Glutamatergic neuron (in vitro differentiated cells): Measurements from ENCODE around the gene TNS3. TPM values are rescaled to one million over a fixed set of nuclear protein-coding genes. Genes with fewer than 3 reads are reported as not detected.

Experiments
- DNase-seq: peaks from one replicate; pipeline ENCODE4 v3.0.0; 2022
- H3K27ac Mint-ChIP-seq: one replicate; pipeline ENCODE4 v1.8.0; 2020; ENCODE audit warnings: mild to moderate bottlenecking, mixed read lengths, inconsistent platforms; ENCODE audit not compliant: unreplicated experiment
- H3K27me3 Mint-ChIP-seq: one replicate; pipeline ENCODE4 v1.8.0; 2020; ENCODE audit warnings: mild to moderate bottlenecking, moderate library complexity, mixed read lengths, inconsistent platforms; ENCODE audit not compliant: unreplicated experiment
- H3K36me3 Mint-ChIP-seq: one replicate; pipeline ENCODE4 v1.8.0; 2020; ENCODE audit warnings: mild to moderate bottlenecking, mixed read lengths, inconsistent platforms; ENCODE audit not compliant: unreplicated experiment
- H3K4me1 Mint-ChIP-seq: one replicate; pipeline ENCODE4 v1.8.0; 2020; ENCODE audit warnings: mild to moderate bottlenecking, low read depth, mixed read lengths, inconsistent platforms; ENCODE audit not compliant: unreplicated experiment
- H3K4me3 Mint-ChIP-seq: one replicate; pipeline ENCODE4 v1.8.0; 2020; ENCODE audit warnings: mild to moderate bottlenecking, mixed read lengths, inconsistent platforms; ENCODE audit not compliant: unreplicated experiment
- H3K9me3 Mint-ChIP-seq: one replicate; pipeline ENCODE4 v1.8.0; 2020; ENCODE audit warnings: mild to moderate bottlenecking, moderate library complexity, mixed read lengths, inconsistent platforms; ENCODE audit not compliant: unreplicated experiment
- CTCF ChIP-seq: fragments of 200-600 bp; sonication (generic); IDR thresholded peaks from one replicate; pipeline ENCODE4 v1.5.0; 2021; ENCODE audit not compliant: partially characterized antibody, unreplicated experiment
- total RNA-seq: library from RNA; stranded (reverse); fragmentation: NEBNext Ultra II Directional; extraction: Animal tissue kit (Norgen Biotek cat#: 25700); gene quantifications from one replicate; pipeline ENCODE4 v1.2.1, GENCODE V29; 2021; ENCODE audit not compliant: unreplicated experiment

TNS3 gene
- total RNA-seq, 1 donor from 2014 or later, result 3.8 TPM

GRCh38 chr7:47350425-47350824 is 231.5 kb downstream of the TNS3 start:
- peaks cover 3% of the 10 kb centered on the region for H3K9me3 Mint-ChIP-seq
- no peak for TF ChIP-seq CTCF
- peaks cover 10% of the 10 kb centered on the region for H3K4me1 Mint-ChIP-seq
- no peak overlapping the region for H3K4me3 Mint-ChIP-seq
- peak; percentile 13 for DNase-seq
- no peaks in the 10 kb centered on the region for H3K36me3 Mint-ChIP-seq
- no peaks in the 10 kb centered on the region for H3K27me3 Mint-ChIP-seq
- no peak overlapping the region for H3K27ac Mint-ChIP-seq

GRCh38 chr7:47349401-47349800 is 232.5 kb downstream of the TNS3 start:
- H3K9me3 Mint-ChIP-seq, result peaks cover 3% of the 10 kb centered on the region
- peaks cover 10% of the 10 kb centered on the region for H3K4me1 Mint-ChIP-seq
- no peak overlapping the region for H3K4me3 Mint-ChIP-seq
- H3K27me3 Mint-ChIP-seq, result no peaks in the 10 kb centered on the region
- H3K27ac Mint-ChIP-seq, result peak overlapping the region; percentile 6
- no peak for TF ChIP-seq CTCF
- no peaks in the 10 kb centered on the region for H3K36me3 Mint-ChIP-seq
- no peak for DNase-seq

GRCh38 chr7:47347816-47348385 is 234.0 kb downstream of the TNS3 start:
- Mint-ChIP-seq H3K4me1 (peaks cover 10% of the 10 kb centered on the region), H3K27ac (no peak overlapping the region), H3K9me3 (no peaks in the 10 kb centered on the region), H3K4me3 (no peak overlapping the region), H3K27me3 (no peaks in the 10 kb centered on the region), H3K36me3 (no peaks in the 10 kb centered on the region)
- no peak for TF ChIP-seq CTCF
- no peak for DNase-seq

- no peaks in the 10 kb centered on the region for H3K27me3 Mint-ChIP-seq
- no peak for DNase-seq
- no peak overlapping the region for H3K4me3 Mint-ChIP-seq
- H3K4me1 Mint-ChIP-seq, result peaks cover 10% of the 10 kb centered on the region
- no peak overlapping the region for H3K27ac Mint-ChIP-seq
- no peaks in the 10 kb centered on the region for H3K9me3 Mint-ChIP-seq
- no peaks in the 10 kb centered on the region for H3K36me3 Mint-ChIP-seq
- no peak for TF ChIP-seq CTCF
Measured at GRCh38 chr7:47347346-47347745, 234.6 kb downstream of the TNS3 start.

GRCh38 chr7:47346377-47346914 is 235.5 kb downstream of the TNS3 start:
- DNase-seq, result no peak
- Mint-ChIP-seq H3K36me3 (no peaks in the 10 kb centered on the region), H3K27me3 (peaks cover 3% of the 10 kb centered on the region), H3K9me3 (no peaks in the 10 kb centered on the region), H3K4me1 (peaks cover 16% of the 10 kb centered on the region), H3K4me3 (no peak overlapping the region), H3K27ac (no peak overlapping the region)
- no peak for TF ChIP-seq CTCF
